ENCODE results near the gene MYL3. TPM values are rescaled to one million over a fixed set of nuclear protein-coding genes. Genes with fewer than 3 reads are reported as not detected.

MYL3 gene
- total and polyA plus RNA-seq, 8 donors = 3.1 to 13.4 (median 11.2) TPM

GRCh38 chr3:46858456-46858855, 4.8 kb downstream of the MYL3 start:
- Histone ChIP-seq H3K36me3 (no peaks in the 10 kb centered on the region), H3K4me3 (no peak overlapping the region), H3K27ac (no peak overlapping the region), H3K4me1 (no peaks in the 10 kb centered on the region), H3K9me3 (no peaks in the 10 kb centered on the region), H3K27me3 (peaks cover 0 to 7% of the 10 kb centered on the region in 2 donors)
- DNase-seq (peak in 1 of 4 donors; percentile 19), ATAC-seq (no peak)
- intact Hi-C loops (cut with DNase I) = no loop called here
- TF ChIP-seq, protein P1, sequence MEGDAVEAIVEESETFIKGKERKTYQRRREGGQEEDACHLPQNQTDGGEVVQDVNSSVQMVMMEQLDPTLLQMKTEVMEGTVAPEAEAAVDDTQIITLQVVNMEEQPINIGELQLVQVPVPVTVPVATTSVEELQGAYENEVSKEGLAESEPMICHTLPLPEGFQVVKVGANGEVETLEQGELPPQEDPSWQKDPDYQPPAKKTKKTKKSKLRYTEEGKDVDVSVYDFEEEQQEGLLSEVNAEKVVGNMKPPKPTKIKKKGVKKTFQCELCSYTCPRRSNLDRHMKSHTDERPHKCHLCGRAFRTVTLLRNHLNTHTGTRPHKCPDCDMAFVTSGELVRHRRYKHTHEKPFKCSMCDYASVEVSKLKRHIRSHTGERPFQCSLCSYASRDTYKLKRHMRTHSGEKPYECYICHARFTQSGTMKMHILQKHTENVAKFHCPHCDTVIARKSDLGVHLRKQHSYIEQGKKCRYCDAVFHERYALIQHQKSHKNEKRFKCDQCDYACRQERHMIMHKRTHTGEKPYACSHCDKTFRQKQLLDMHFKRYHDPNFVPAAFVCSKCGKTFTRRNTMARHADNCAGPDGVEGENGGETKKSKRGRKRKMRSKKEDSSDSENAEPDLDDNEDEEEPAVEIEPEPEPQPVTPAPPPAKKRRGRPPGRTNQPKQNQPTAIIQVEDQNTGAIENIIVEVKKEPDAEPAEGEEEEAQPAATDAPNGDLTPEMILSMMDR (IDR thresholded peaks at IDR 0.05) = no peak

DNA sequence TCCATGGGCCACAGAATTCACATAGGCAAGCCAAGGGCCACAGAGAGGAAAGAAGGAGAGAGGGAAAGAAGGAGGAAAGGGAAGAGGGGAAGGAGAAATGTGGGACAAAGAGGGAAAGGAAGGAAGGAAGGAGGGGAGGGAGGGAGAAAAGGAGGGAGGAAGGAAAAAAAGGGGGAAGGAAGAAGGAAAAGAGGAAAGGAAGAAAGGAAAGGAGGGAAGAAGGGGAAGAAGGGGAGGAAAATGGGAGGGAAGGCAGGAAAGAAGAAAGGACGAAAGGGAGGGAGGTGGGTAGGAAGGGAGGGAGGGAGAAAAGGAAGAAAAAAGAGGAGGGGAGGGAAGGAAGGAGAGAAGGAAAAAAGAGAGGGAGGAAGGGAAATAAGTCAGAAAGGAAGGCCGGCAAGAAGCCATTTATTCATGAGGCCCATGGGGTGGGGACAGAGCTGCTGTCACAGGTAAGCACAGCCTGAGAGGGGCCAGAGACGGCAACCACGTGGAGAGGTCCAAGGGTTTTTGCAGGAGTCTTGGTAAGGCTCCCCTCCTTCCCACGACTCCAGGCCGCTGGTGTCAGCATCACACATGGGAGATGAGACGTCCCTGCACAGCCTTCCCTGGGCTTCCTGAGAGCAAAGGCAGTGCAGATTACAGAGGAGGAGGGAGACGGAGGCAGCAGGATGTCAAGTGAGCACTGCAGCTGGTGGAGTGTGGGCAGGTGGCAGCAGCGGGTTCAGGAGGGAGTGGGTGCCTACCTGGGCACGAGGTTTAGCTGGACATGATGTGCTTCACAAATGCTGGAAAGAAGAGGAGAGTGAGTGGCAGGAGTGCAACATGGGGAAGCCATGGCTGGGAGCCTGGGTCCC, 5.5 kb downstream of the MYL3 start:
- DNase-seq = peak in 1 of 4 donors; percentile 10
- Histone ChIP-seq H3K4me3 (no peak overlapping the region), H3K27me3 (peaks cover 0 to 7% of the 10 kb centered on the region in 2 donors), H3K36me3 (no peaks in the 10 kb centered on the region), H3K9me3 (no peaks in the 10 kb centered on the region), H3K4me1 (no peaks in the 10 kb centered on the region), H3K27ac (no peak overlapping the region)
- no peak for ATAC-seq
- TF ChIP-seq, protein P1 (IDR thresholded peaks at IDR 0.05) = no peak
- intact Hi-C loops (cut with DNase I) = no loop called here

GRCh38 chr3:46856576-46857471, 6.4 kb downstream of the MYL3 start:
- TF ChIP-seq, protein P1 (IDR thresholded peaks at IDR 0.05) = no peak
- DNase-seq (peak in 1 of 4 donors; percentile 26), ATAC-seq (no peak)

GRCh38 chr3:46854555-46854991, 8.7 kb downstream of the MYL3 start:
- Histone ChIP-seq H3K4me1 (no peaks in the 10 kb centered on the region), H3K36me3 (no peaks in the 10 kb centered on the region), H3K9me3 (no peaks in the 10 kb centered on the region), H3K27ac (no peak overlapping the region), H3K27me3 (peaks cover 0 to 7% of the 10 kb centered on the region in 2 donors), H3K4me3 (no peak overlapping the region)
- no peak for ATAC-seq
- intact Hi-C loops (cut with DNase I) = no loop called here
- TF ChIP-seq, protein P1 (IDR thresholded peaks at IDR 0.05) = no peak
- no peak for DNase-seq

More at GRCh38 chr3:46856576-46857471, 6.4 kb downstream of the MYL3 start:
- intact Hi-C loops (cut with DNase I) = no loop called here
- no peaks in the 10 kb centered on the region for H3K4me1 ChIP-seq
- H3K27ac ChIP-seq = no peak overlapping the region
- H3K27me3 ChIP-seq = peaks cover 0 to 7% of the 10 kb centered on the region in 2 donors
- no peaks in the 10 kb centered on the region for H3K36me3 ChIP-seq
- H3K4me3 ChIP-seq = no peak overlapping the region
- no peaks in the 10 kb centered on the region for H3K9me3 ChIP-seq

All from left lung (tissue), 10 donors.